Fibroblast of skin of right quadriceps (primary cell): ENCODE measurements around the gene FOXJ2.
"Not testable (repeated sequence)": the region's sequence is repeated elsewhere in the genome, so short reads cannot be mapped to it uniquely, and the experiment has no call there.

ENCODE experiments used
- DNase-seq: peaks from one replicate; pipeline ENCODE4 v3.0.0-alpha.2; 2013

Gene FOXJ2

DNA sequence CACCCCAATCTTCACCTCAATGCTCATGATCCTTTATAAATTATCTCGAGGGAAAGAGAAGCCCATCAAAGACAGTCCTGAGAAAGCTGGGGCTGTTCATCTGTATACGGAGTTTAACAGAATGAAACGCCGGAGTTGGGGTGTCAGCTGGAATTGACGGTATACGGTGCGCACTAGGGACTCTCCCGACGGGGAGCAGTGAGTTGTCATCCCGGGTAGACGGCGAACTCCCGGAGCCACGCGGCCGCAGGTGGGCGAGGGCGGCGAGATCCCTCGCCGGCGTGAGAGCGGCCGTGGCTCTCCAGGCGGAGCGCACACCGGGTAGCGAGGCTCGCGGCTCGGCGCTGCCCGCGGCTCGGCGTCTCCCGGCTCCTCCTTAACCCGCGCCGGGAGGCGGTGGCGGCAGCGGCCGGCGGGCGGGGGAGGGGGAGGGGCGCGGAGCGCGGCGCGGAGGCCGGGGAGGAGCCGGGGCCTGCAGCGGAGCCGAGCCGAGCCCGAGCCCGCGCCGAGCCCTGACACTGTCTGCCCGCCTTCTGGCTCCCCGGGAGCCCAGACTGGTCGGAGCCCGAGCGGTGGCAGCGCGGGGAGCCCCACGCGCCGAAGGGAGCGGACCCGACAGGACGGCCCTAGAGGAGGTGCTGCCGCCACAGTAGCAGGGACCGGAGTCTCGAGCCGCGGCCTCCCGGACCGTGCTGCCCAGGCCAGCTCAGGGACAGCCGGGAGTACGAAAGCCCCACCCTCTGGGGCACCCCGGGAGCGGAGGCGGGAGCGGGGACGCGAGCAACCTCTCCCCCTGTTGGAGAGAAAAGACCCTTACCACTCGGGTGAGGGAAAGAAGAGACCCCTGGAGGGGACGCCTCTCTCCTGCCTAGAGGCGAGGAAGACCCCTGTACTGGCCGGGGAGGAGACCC is at the start of gene FOXJ2:
Gene FOXJ2 (plus strand): TSS at position 475 of the 911 bp plus-strand sequence. CDS start 7,117 bp downstream, outside the sequence.
- peak; percentile 76 for DNase-seq

DNA sequence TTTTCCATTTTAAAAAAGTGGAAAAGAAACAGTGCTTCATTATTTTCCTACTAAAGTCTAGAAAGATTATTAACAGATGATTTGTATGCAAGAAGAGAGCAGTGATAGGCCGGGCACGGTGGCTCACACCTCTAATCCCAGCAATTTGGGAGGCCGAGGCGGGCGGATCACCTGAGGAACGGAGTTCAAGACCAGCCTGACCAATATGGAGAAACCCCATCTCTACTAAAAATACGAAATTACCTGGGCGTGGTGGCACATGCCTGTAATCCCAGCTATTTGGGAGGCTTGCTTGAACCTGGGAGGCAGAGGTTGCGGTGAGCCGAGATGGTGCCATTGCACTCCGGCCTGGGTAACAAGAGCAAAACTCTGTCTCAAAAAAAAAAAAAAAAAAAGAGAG is 49.5 kb upstream of the FOXJ2 start:
- not testable (repeated sequence) for DNase-seq

DNA sequence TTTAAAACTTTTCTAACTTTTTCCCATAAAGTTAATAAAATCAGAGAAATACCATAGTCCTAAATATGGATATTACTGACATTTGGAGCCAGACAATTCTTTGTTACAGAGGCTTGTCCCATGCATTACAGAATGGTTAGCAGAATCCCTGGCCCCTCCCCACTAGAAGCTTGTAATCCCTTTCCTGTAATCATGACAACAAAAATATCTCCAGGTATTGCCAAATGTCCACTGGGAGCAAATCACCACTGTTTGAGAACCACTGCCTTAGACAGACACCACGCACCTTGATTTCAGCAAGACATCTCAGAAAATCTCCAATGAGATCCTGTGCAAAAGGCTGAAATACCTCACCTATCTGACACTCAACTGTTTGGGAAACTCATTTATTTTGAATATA is 49.1 kb upstream of the FOXJ2 start:
- not testable (repeated sequence) for DNase-seq

DNA sequence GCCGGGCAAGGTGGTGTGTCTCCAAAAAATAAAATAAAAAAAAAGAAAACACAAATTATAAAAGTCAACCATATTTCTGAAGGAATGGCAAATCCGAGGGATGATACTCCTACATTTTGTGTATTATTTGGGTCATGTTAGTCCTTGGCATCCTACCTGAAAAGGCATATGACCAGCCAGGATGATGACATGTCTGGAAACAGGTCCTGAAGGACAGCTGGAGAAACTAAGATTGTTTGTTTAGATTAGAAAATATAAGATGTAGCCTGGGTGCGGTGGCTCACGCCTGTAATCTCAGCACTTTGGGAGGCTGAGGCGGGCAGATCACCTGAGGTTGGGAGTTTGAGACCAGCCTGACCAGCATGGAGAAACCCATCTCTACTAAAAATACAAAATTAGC is 47.6 kb upstream of the FOXJ2 start:
- DNase-seq = no peak

DNA sequence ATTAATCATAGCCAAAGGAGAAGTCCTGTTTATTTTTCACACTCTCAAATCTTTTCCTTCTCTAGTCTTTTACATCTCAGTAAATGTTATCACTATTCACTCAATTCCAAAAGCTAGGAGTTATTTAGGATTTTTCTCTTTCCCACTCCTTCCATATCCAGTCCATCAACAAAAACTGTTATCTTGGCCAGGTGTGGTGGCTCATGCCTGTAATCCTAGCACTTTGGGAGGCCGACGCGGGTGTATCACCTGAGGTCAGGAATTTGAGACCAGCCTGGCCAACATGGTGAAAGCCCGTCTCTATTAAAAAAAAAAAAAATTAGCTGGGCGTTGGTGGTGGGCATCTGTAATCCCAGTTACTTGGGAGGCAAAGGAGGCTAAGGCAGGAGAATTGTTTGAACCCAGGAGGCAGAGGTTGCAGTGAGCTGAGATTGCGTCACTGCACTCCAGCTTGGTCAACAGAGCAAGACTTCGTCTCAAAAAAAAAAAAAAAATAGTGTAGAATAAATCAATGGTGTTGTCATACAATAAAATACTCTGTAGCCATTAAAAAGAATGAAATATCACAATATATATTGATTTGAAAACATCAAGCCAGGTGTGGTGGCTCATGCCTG is 46.6 kb upstream of the FOXJ2 start:
- no peak for DNase-seq

DNA sequence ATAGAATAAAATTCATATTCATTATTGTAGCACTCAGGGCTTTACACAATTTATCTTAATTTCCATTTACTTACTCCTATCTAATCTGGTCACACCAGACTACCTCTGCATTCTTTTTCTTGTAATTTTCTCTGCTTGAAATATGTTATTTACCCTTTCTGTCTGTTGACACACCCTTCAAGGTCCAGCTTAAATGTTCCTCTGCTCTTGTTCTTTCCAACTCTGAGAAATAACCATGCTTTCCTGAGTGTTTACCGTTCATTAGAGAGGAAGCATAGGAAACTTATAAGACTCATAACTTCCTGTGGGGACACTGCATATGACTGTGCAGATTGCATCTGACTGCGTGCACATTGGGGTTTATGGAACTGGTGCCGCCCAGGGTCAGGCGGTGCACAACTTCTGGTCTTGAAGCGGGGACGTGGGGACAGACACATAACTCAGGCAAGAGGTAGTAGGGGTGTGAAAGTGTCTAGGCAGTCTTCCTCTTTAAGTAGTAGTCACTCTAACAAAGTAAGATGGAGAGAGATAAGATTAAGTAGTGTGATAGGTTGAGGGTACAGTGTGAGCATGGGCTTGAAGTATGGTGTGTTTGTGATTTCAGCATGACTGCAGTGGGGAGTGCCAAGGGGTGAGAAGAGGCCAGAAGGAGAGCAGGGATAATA is 42.6 kb upstream of the FOXJ2 start:
- no peak for DNase-seq

DNA sequence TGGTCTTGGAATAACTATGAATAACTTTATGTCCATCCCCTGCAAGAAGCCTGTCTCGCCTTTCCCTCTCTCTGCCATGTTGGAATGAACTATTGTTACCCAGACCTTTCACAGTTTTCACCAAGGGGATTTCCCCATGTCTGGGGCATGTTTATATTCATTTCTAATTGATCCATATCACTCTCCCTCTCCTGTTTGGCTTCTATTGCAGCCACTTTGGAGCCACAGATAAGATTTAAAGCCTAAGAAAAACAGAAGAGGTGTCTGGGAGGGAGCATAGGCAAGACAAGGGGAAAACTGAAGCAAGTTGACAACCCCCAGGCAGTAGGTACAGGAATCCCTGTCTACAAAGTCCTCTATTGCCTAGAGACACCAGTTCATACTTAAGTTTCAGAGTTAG is 41.0 kb upstream of the FOXJ2 start:
- DNase-seq = no peak

DNA sequence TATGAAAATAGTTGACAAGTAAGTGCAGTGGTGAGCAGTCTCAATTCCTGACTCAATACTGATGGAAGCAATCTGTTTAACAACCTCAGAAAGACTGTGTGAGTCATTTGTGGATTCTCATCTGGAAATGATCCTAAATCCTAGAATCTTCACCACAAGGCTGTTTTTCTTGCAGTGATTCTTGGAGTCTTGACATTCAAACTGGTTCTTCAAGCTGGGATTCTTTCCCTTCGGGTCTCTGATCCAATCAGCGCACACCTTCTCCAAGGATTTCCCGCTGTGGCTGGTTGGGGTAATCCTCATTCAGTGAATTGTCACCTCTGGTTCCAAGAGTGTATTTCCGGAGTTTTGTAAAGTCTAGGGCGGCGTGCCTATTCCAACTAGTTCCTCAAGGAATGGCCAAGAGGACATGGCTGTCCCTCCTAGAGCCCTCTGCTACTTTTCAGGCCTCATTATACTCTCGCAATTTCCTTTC is 37.7 kb upstream of the FOXJ2 start:
- peak; percentile 98 for DNase-seq

DNA sequence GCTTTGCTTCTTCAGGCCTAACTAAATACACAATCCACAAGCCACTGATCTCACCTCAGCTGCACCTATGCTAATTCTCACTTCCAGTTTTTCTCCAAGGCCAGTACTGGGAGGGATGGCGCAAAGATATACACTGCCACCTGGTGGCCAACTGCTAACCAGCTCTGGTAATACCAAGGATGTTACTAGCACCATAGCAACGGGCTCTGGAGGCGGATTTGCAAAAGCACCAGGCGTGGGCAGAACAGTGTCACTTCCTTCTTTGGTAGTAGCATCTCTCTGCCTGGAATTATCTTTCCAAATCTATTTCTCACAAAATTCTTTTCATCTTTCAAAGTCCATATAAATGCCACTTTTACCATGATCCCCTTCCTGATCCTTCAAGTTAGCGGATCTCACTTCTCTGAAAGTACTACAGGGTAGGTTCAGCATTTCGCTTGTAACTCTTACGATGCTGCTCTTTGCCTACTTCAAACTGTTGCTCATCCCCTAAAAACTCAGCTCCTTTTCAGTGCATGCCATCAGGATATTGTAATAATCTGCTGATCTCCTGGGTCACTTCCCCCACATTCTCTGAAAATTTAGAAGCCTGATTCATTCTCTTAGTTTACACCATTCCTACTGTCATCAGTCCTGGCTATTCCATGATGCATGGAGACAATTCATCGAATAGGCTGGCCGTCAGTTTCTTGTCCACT is 37.1 kb upstream of the FOXJ2 start:
- DNase-seq = peak; percentile 91

DNA sequence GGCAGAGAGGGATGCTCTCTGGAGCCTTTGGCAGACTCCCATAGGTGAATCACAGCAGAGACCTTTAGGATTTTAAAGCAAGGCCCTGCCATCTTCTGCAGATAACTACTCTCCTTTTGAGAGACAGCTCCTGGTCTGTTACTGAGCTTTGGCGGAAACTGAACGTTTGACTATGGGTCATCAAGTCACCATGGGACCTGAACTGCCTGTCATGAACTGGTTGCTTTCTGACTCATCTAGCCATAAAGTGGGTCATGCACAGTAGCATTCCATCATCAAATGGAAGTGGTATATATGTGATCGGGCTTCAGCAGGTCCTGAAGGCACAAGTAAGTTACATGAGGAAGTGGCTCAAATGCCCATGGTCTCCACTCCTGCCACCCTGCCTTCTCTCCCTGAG is 31.7 kb upstream of the FOXJ2 start:
- not testable (repeated sequence) for DNase-seq

DNA sequence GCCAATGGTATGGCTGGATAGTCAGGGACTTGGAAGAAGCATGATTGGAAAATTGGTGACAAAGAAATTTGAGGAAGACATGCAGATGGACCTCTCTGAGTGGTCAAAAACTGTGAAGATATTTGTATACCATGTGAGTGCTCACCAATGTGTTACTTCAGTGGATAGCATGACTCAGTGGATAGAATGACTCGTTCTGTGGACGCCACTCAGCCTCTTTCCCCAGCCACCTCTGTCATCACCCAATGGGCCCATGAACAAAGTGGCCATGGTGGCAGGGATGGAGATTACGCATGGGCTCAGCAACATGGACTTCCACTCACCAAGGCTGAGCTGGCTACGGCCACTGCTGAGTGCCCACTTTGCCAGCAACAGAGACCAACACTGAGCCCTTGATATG is 31.0 kb upstream of the FOXJ2 start:
- not testable (repeated sequence) for DNase-seq

DNA sequence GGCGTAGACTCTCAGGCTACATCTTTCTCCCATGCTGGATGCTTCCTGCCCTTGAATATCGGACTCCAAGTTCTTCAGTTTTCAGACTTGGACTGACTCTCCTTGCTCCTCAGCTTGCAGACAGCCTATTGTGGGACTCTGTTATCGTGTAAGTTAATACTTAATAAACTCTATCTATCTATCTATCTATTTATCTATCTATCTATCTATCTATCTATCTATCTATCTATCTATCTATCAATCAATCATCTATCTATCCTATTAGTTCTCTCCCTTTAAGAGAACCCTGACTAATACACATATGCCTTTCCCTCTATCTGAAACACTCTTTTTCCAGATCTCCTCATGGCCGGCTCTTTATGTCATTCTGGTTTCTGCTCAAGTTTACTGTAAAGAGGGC is 27.6 kb upstream of the FOXJ2 start:
- DNase-seq = not testable (repeated sequence)

DNA sequence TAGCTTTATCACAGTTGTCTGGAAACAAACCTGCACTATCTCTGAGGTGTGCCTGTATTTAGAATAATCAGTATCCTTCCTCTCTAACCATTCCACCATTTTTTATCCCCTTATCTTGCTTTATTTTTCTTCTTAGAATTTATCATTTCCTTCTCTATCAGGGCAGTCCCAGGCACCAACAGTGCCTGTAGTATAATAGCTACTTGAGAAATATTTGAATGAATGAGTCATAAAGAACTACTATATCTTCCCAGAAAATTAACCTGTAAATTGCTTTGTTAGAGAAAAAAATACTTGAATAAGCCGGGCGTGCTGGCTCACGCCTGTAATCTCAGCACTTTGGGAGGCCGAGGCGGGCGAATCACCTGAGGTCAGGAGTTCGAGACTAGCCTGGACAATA is 21.2 kb upstream of the FOXJ2 start:
- no peak for DNase-seq

DNA sequence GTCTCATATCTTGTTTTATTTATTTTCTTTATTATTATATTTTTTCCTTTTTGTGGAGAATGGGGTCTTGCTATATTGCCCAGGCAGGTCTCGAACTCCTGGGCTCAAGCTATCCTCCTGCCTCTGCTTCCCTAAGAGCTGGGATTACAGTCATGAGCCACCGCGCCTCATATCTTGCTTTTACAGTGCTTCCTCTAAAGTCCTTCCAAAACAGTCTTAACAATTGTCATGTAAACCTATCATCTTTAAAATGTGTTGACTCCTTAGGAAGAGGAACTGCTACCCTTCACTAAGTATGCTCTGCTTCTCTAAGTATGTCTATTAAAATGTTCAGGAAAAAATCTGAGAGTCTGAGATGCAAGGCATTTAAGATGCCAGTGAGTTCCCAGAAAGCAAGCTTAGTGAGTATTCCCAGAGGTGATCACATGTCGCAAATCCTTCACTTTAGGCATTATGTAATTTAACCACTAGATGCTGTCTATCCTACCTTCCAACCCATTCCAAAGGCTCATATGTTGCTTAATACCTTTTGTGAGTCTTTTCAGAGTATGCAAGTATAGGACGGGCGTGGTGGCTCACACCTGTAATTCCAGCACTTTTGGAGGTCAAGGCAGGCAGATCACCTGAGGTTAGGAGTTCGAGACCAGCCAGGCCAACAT is 19.7 kb upstream of the FOXJ2 start:
- DNase-seq = peak; percentile 25

DNA sequence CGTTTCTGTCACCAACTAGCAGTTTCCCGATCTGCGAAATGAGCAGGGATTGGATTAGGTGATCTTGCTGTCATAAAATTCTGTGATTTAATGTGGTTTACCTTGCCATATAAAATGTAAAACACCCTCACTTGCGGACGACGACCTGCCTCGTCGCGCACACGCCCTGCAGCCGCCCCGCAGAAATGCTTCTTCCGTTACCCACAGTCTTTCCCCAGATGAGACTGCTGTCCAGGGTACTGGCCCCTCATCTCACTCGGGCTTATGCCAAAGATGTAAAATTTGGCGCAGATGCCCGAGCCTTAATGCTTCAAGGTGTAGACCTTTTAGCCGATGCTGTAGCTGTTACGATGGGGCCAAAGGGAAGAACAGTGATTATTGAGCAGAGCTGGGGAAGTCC is 17.7 kb upstream of the FOXJ2 start:
- DNase-seq = no peak

DNA sequence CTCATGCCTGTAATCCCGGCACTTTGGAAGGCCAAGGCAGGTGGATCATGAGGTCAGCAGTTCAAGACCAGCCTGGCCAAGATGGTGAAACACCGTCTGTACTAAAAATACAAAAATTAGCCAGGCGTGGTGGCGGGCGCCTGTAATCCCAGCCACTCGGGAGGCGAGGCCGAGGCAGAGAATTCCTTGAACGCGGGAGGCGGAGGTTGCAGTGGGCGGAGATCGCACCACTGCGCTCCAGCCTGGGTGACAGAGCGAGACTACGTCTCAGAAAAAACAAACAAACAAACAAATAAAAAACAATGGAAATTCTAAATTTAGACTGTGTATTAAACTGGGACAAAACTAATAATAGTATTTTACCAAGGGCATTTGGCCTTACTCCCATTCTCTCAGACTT is 14.3 kb upstream of the FOXJ2 start:
- not testable (repeated sequence) for DNase-seq

DNA sequence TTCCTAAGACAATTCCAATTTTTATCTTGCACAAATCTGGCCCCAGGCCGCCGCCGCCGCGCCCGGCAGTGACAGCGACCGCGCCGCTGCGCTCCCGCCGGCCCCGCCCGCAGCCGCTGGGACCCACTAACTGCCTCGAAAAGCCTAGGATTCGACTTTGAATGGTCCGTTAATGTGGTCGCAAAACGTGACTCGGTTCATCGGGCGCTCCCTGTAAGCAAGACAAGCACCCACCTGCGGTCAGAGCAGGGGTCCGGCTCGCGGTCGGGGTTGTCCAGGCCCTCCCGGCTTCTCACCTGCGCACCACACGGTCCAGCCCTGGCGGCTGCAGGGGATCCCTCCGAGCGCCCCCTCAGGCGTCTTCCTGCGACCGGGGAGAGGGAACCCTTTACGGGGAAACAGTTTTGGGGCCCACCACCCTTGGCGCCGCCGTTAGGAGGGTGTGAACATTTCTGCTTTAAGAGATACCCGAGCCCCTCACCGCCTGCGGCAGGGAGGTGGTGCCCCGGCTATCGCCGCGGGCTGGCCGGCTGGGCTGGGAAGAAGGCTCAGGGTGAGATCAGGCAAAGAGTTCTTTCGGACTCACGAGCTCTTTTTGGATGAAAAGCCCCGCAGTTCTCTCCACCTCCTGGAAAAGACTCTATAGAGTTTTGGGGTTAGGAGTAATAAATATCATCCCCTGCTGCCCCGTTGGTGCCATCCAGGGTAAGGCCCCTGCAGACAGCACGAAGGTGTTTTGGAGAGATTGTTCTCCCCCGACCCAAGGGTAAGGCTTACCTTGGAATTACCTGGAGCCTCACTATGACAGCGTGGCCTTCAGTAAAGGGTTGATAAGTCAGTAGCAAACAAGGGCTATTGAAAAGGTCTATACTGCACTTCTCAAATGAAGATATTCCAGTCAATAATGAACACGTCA is 13.6 kb upstream of the FOXJ2 start:
- no peak for DNase-seq

DNA sequence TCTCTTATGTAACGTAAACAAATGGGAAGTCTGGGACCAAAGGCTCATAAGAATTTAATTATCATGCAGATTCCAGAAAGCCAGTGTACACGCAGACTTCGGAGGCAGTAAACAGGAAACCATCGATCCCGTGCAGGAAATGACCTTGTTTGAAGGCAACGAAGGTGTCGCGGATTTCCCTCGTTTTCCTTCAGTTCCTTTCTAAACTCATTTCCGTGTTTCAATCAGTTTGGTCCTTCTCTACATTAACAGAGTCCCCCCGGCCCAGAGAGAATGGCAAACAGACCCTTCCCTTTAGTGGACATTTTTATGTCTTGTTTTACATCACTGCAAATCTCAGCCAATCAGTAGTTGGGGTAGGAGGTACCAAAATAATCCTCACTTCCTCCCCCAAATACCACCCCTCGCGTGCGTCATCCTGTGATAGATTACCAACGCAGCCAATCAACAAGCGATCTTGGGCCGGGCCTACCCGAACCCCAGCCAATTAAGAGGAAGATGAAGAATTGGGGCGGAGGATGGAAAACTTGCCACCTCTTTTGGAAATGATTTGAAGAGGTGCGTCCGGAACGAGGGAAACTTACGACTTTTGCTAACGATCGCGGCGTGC is 6.1 kb upstream of the FOXJ2 start:
- peak; percentile 100 for DNase-seq

DNA sequence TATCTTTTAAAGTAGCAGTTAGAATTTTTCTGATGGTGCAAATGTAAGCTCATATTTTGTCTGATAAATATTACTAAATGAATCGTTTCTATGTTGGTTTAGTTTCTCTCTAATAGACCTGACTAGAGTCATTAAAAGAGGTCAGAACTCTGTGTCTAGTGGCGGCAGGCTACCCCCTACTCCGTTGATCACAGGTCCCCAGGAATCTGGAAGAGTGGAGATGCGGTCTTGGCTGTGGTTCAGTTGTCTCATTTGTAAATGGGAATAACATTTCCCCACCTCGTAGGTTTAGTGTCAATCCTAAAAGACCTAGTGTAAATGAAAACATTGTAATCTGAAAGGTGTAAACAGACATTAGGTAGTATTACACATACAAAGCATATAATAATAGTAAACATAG is 4.7 kb upstream of the FOXJ2 start:
- DNase-seq = no peak

DNA sequence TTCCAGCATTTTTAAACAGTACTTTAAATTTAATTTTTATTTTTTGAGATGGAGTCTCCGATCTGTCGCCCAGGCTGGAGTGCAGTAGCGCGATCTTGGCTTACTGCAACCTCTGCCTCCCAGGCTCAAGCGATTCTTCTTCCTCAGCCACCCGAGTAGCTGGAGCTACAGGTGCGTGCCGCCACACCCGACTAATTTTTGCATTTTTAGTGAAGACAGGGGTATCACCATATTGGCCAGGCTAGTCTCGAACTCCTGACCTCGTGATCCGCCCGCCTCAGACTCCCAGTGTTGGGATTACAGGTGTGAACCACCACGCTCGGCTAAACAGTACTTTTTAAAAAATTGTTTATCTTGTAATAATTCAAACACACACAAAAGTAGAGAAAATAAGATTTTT is 4.2 kb upstream of the FOXJ2 start:
- no peak for DNase-seq

DNA sequence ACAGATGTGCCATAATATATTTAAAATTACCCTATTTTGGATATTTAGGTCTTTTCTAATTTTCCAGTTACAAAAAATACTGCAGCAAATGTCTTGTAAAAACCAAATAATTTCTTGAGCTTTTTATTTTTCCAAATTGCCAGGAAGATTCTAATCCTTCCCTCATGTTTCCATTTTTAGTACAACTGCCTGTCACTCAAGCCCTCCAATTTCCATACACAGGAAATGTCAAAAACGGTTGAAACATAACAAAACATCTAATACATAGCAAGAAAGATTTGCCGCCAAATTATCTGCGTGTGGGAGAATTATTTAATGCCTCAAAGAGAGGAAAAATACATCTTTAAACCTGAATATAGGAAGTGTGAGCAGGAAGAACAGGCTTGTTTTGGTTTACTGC is 2.3 kb upstream of the FOXJ2 start:
- DNase-seq = no peak
